ENCODE data around the gene RSBN1L. TPM values are rescaled to one million over a fixed set of nuclear protein-coding genes. Genes with fewer than 3 reads are reported as not detected.

RSBN1L gene
- total and polyA plus RNA-seq, 4 donors = 26.1 to 53.5 (median 31.1) TPM

DNA sequence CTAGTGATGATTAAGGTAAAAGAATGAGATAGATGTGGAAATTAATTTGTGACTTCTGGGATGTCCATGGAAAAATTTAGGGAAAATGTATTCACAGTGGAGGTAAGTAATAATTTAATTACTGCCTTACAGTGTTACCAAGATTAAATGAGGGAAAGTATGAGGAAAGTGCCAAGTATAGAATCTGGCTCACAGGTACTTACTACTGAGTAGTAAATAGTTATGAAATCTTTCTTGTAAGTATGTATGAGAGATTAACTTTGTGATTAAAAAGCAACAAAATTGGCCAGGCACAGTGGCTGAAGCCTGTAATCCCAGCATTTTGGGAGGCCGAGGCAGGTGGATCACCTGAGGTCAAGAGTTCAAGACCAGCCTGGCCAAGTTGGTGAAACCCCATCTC is 42.1 kb downstream of the RSBN1L start:
- H3K9me3 ChIP-seq (ENCODE audit: control insufficient read depth, insufficient read depth, low read length) = no peaks in the 10 kb centered on the region
- no peaks in the 10 kb centered on the region for H3K27me3 ChIP-seq (ENCODE audit: control insufficient read depth, insufficient read depth, low read length)
- peaks cover 5% of the 10 kb centered on the region for H3K36me3 ChIP-seq (ENCODE audit: control insufficient read depth, insufficient read depth, low read length)
- DNase-seq (ENCODE audit: low read depth in 4 of 6, low spot score in 6 of 6) = no peak
- no peaks in the 10 kb centered on the region for H3K4me1 ChIP-seq (ENCODE audit: control insufficient read depth, insufficient read depth, low read length)
- no peak overlapping the region for H3K27ac ChIP-seq (ENCODE audit: low read depth, low read length)
- WGBS (ENCODE audit: insufficient coverage) = no CpG with 5 or more reads among the region's 1 CpG
- no peak overlapping the region for H3K4me3 ChIP-seq (ENCODE audit: low read depth, low read length)

DNA sequence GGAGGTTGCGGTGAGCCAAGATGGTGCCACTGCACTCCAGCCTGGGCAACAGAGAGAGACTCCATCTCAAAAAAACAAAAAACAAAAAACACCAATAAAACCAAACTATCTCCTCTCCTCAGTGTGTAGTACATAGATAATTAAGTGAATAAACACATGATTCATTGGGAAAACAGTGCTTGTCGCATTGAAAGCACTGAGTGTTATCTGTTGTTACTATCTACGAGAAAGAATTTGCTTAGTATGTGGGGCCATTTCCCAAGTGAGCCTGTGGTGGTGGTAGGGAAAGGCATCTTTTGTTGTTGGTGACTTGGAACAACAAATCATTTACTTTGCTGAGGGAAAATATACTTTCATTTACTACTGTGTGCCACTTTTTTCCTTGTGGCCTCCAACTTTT is 42.6 kb downstream of the RSBN1L start:
- Histone ChIP-seq H3K4me3 (ENCODE audit: low read depth, low read length) (no peak overlapping the region), H3K4me1 (ENCODE audit: control insufficient read depth, insufficient read depth, low read length) (no peaks in the 10 kb centered on the region), H3K9me3 (ENCODE audit: control insufficient read depth, insufficient read depth, low read length) (no peaks in the 10 kb centered on the region), H3K36me3 (ENCODE audit: control insufficient read depth, insufficient read depth, low read length) (peaks cover 5% of the 10 kb centered on the region), H3K27me3 (ENCODE audit: control insufficient read depth, insufficient read depth, low read length) (no peaks in the 10 kb centered on the region), H3K27ac (ENCODE audit: low read depth, low read length) (no peak overlapping the region)
- DNase-seq (ENCODE audit: low read depth in 4 of 6, low spot score in 6 of 6) = no peak
- 100% methylated on average over 1 of the region's 3 CpGs for WGBS (ENCODE audit: insufficient coverage)

DNA sequence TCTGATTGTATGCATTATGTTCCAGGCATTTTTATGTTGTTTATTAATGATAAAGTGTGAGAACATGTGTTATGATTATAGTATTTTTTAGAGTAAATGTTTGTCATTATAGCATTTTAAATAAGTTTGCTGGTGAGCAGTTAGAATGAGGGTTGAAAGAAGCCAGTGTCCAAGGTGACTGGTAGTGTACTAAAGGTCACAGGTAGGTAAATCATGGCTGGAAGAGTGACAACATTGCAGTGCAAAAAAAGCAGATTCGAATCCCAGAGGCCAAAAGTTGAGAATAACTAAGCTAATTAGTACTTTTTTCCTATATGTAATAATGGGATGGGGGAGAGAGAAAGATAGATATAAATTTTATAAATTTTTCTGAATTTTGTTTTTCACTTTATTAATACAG is 44.0 kb downstream of the RSBN1L start:
- no peak for DNase-seq (ENCODE audit: low read depth in 4 of 6, low spot score in 6 of 6)
- Histone ChIP-seq H3K27me3 (ENCODE audit: control insufficient read depth, insufficient read depth, low read length) (no peaks in the 10 kb centered on the region), H3K4me1 (ENCODE audit: control insufficient read depth, insufficient read depth, low read length) (no peaks in the 10 kb centered on the region), H3K9me3 (ENCODE audit: control insufficient read depth, insufficient read depth, low read length) (no peaks in the 10 kb centered on the region), H3K27ac (ENCODE audit: low read depth, low read length) (no peak overlapping the region), H3K4me3 (ENCODE audit: low read depth, low read length) (no peak overlapping the region), H3K36me3 (ENCODE audit: control insufficient read depth, insufficient read depth, low read length) (peaks cover 5% of the 10 kb centered on the region)
- WGBS (ENCODE audit: insufficient coverage) = no CpG with 5 or more reads among the region's 1 CpG

DNA sequence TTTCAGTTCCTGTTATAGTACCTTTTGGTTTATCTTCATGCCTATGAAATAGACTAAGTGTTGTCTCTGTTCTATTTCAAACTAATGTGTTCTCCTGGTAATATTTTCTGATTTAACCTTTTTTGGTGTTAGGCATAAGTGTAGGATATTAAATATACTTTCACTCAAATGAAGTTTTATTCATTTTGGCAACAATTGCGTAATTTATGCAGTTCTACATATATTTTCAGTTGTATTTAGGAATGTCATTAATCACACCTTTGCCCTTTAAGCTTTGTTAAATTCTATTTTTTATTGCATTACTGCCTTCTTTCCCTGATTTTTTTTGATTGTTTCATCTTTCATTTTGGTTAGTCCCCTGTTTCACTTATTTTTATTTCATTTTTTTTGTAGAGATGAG is 47.3 kb downstream of the RSBN1L start:
- H3K4me3 ChIP-seq (ENCODE audit: low read depth, low read length) = no peak overlapping the region
- no peaks in the 10 kb centered on the region for H3K4me1 ChIP-seq (ENCODE audit: control insufficient read depth, insufficient read depth, low read length)
- peaks cover 6% of the 10 kb centered on the region for H3K36me3 ChIP-seq (ENCODE audit: control insufficient read depth, insufficient read depth, low read length)
- no peaks in the 10 kb centered on the region for H3K27me3 ChIP-seq (ENCODE audit: control insufficient read depth, insufficient read depth, low read length)
- no peak overlapping the region for H3K27ac ChIP-seq (ENCODE audit: low read depth, low read length)
- DNase-seq (ENCODE audit: low read depth in 4 of 6, low spot score in 6 of 6) = no peak
- H3K9me3 ChIP-seq (ENCODE audit: control insufficient read depth, insufficient read depth, low read length) = no peaks in the 10 kb centered on the region
- WGBS (ENCODE audit: insufficient coverage) = no CpG with 5 or more reads among the region's 1 CpG

DNA sequence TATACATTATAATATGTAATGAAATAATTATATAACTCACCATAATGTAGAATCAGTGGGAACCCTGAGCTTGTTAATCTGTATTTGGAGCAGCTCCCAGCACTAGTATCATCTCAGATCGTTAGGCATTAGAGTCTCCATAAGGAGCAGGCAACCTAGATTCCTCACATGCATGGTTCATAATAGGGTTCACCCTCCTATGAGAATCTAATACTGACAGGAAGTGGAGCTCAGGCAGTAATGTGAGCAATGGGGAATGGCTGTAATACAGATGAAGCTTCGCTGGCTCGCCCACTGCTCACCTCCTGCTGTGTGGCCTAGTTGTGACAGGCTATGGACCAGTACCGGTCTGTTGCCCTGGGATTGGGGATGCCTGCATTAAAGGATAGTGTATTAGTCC is 49.5 kb downstream of the RSBN1L start:
- Histone ChIP-seq H3K27me3 (ENCODE audit: control insufficient read depth, insufficient read depth, low read length) (no peaks in the 10 kb centered on the region), H3K36me3 (ENCODE audit: control insufficient read depth, insufficient read depth, low read length) (peaks cover 5% of the 10 kb centered on the region), H3K27ac (ENCODE audit: low read depth, low read length) (no peak overlapping the region), H3K4me3 (ENCODE audit: low read depth, low read length) (no peak overlapping the region), H3K4me1 (ENCODE audit: control insufficient read depth, insufficient read depth, low read length) (no peaks in the 10 kb centered on the region), H3K9me3 (ENCODE audit: control insufficient read depth, insufficient read depth, low read length) (no peaks in the 10 kb centered on the region)
- WGBS (ENCODE audit: insufficient coverage) = 100% methylated on average over 1 of the region's 4 CpGs
- no peak for DNase-seq (ENCODE audit: low read depth in 4 of 6, low spot score in 6 of 6)

DNA sequence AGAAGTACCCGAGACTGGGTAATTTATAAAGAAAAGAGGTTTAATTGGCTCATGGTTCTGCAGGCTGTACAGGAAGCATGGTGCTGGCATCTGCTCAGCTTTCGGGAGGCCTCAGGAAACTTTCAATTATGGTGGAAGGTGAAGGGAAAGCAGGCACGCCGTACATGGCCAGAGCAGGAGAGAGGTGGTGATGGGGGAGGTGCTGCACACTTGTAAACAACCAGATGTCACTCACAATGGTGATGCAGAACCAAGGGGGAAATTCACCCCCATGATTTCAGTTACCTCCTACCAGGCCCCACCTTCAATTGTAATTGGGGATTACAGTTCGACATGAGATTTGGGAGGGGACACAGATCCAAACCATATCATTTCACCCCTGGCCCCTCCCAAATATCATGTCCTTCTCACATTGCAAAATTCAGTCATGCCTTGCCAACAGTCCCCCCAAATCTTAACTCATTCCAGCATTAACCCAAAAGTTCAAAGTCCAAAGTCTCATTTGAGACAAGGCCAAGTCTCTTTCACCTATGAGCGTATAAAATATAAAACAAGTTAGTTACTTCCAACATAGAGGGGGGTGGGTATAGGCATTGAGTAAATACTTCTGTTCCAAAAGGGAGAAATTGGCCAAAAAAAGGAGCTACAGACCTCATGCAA is 50.0 kb downstream of the RSBN1L start:
- Histone ChIP-seq H3K27me3 (ENCODE audit: control insufficient read depth, insufficient read depth, low read length) (no peaks in the 10 kb centered on the region), H3K9me3 (ENCODE audit: control insufficient read depth, insufficient read depth, low read length) (no peaks in the 10 kb centered on the region), H3K27ac (ENCODE audit: low read depth, low read length) (no peak overlapping the region), H3K36me3 (ENCODE audit: control insufficient read depth, insufficient read depth, low read length) (peaks cover 5% of the 10 kb centered on the region), H3K4me3 (ENCODE audit: low read depth, low read length) (no peak overlapping the region), H3K4me1 (ENCODE audit: control insufficient read depth, insufficient read depth, low read length) (no peaks in the 10 kb centered on the region)
- DNase-seq (ENCODE audit: low read depth in 4 of 6, low spot score in 6 of 6) = no peak
- 87% methylated on average over 3 of the region's 6 CpGs for WGBS (ENCODE audit: insufficient coverage)

DNA sequence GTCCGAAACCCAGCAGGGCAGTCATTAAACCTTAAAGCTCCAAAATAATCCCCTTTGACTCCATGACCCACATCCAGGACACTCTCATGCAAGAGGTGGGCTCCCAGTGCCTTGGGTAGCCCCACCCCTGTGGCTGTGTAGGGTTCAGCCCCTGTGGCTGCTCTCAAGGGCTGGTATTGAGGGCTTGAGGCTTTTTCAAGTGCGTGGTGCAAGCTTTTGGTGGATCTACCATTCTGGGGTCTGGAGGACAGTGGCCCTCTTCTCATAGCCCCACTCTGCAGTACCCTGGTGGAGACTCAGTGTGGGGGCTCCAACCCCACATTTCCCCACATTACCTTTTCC is 50.5 kb downstream of the RSBN1L start:
- H3K27me3 ChIP-seq (ENCODE audit: control insufficient read depth, insufficient read depth, low read length) = no peaks in the 10 kb centered on the region
- no peaks in the 10 kb centered on the region for H3K4me1 ChIP-seq (ENCODE audit: control insufficient read depth, insufficient read depth, low read length)
- no CpG with 5 or more reads among the region's 2 CpGs for WGBS (ENCODE audit: insufficient coverage)
- H3K4me3 ChIP-seq (ENCODE audit: low read depth, low read length) = no peak overlapping the region
- peaks cover 5% of the 10 kb centered on the region for H3K36me3 ChIP-seq (ENCODE audit: control insufficient read depth, insufficient read depth, low read length)
- no peak for DNase-seq (ENCODE audit: low read depth in 4 of 6, low spot score in 6 of 6)
- H3K9me3 ChIP-seq (ENCODE audit: control insufficient read depth, insufficient read depth, low read length) = no peaks in the 10 kb centered on the region
- no peak overlapping the region for H3K27ac ChIP-seq (ENCODE audit: low read depth, low read length)

DNA sequence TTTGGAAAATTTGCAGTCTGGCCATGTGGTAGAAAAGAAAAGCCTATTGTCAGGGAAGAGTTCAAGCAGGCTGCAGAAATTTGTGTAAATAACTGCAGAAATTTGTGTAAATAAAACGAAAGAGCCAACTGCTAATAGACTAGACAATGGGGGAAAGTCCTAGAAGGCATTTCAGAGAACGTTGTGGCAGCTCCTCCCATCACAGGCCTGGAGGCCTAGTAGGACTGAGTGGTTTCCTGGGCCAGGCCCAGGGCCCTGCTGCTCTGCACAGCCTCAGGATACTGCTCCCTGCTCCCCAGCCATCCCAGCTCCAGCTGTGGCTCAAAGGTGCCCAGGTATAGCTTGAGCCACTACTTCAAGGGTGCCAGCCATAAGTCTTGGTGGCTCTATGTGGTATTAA is 50.9 kb downstream of the RSBN1L start:
- no peak overlapping the region for H3K27ac ChIP-seq (ENCODE audit: low read depth, low read length)
- H3K4me3 ChIP-seq (ENCODE audit: low read depth, low read length) = no peak overlapping the region
- 75% methylated on average over 2 of the region's 2 CpGs for WGBS (ENCODE audit: insufficient coverage)

DNA sequence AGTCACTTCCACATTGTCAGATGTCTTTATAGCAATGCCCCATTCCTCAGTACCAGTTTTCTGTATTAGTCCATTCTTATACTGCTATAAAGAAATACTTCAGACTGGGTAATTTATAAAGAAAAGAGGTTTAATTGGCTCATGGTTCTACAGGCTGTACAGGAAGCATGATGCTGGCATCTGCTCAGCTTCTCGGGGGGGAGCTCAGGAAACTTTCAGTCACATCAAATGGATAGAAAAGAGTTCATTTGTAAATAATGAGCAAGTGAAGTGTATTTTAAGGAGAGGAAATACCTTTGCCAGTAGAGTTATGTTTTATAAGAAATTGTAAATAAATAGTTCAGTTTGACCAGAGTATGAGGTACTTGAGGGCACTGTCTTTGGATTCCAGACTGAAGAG is 51.5 kb downstream of the RSBN1L start:
- H3K4me3 ChIP-seq (ENCODE audit: low read depth, low read length) = no peak overlapping the region
- H3K27me3 ChIP-seq (ENCODE audit: control insufficient read depth, insufficient read depth, low read length) = no peaks in the 10 kb centered on the region
- H3K9me3 ChIP-seq (ENCODE audit: control insufficient read depth, insufficient read depth, low read length) = no peaks in the 10 kb centered on the region
- H3K4me1 ChIP-seq (ENCODE audit: control insufficient read depth, insufficient read depth, low read length) = no peaks in the 10 kb centered on the region
- DNase-seq (ENCODE audit: low read depth in 4 of 6, low spot score in 6 of 6) = no peak
- no peak overlapping the region for H3K27ac ChIP-seq (ENCODE audit: low read depth, low read length)
- WGBS (ENCODE audit: insufficient coverage) = 100% methylated on average over 1 of the region's 1 CpG
- H3K36me3 ChIP-seq (ENCODE audit: control insufficient read depth, insufficient read depth, low read length) = peaks cover 5% of the 10 kb centered on the region

More for the DNA sequence above, 50.9 kb downstream of the RSBN1L start:
- Histone ChIP-seq H3K27me3 (ENCODE audit: control insufficient read depth, insufficient read depth, low read length) (no peaks in the 10 kb centered on the region), H3K36me3 (ENCODE audit: control insufficient read depth, insufficient read depth, low read length) (peaks cover 5% of the 10 kb centered on the region), H3K9me3 (ENCODE audit: control insufficient read depth, insufficient read depth, low read length) (no peaks in the 10 kb centered on the region), H3K4me1 (ENCODE audit: control insufficient read depth, insufficient read depth, low read length) (no peaks in the 10 kb centered on the region)
- DNase-seq (ENCODE audit: low read depth in 4 of 6, low spot score in 6 of 6) = no peak

DNA sequence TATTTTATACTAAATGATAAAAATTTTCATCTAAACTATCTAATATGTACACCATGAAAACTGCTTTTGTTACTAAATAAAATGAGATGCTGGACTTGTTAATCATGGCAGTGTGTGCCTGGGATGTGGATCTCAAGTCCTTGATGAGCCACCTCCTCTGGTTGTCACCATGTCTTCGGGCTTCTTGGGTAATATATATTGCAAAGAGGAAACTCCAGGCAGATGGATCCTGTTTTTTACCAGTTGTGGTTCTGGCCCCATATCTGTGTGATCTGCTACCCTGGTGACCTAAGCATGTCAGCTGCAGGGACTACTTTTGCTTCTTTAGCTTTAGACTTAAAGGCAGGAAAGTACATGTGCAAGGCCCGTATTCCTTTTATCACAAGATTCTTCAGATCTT is 55.8 kb downstream of the RSBN1L start:
- Histone ChIP-seq H3K9me3 (ENCODE audit: control insufficient read depth, insufficient read depth, low read length) (no peaks in the 10 kb centered on the region), H3K36me3 (ENCODE audit: control insufficient read depth, insufficient read depth, low read length) (peaks cover 5% of the 10 kb centered on the region), H3K27ac (ENCODE audit: low read depth, low read length) (no peak overlapping the region), H3K27me3 (ENCODE audit: control insufficient read depth, insufficient read depth, low read length) (no peaks in the 10 kb centered on the region), H3K4me3 (ENCODE audit: low read depth, low read length) (no peak overlapping the region), H3K4me1 (ENCODE audit: control insufficient read depth, insufficient read depth, low read length) (no peaks in the 10 kb centered on the region)
- WGBS (ENCODE audit: insufficient coverage) = 100% methylated on average over 1 of the region's 2 CpGs
- DNase-seq (ENCODE audit: low read depth in 4 of 6, low spot score in 6 of 6) = no peak

All from spinal cord (tissue), 10 donors.